Calu3 (cell line): ENCODE measurements around the gene DCTN3. TPM values are rescaled to one million over a fixed set of nuclear protein-coding genes. Genes with fewer than 3 reads are reported as not detected.

Experiments
- BruUV-seq: library from RNA; stranded (reverse); fragments of 400-500 nt; replicated peaks from 2 replicates; lab custom pipeline; 2021; lab: Mats Ljungman, UMichigan
- CTCF ChIA-PET: fragments of 300-600 bp; sonication (Branson Sonifier 250); formaldehyde crosslinking; loops from one replicate; lab custom pipeline; 2022; ENCODE audit warnings: antibody characterized with exemption; lab: Charles Lee
- DNase-seq: peaks from one replicate; pipeline ENCODE4 v3.0.0; 2022
- H3K27ac Mint-ChIP-seq: one replicate; pipeline ENCODE4 v1.8.0; 2022; ENCODE audit warnings: mixed read lengths; ENCODE audit not compliant: unreplicated experiment
- H3K27me3 Mint-ChIP-seq: one replicate; pipeline ENCODE4 v1.8.0; 2022; ENCODE audit warnings: mixed read lengths; ENCODE audit not compliant: unreplicated experiment
- H3K36me3 Mint-ChIP-seq: one replicate; pipeline ENCODE4 v1.8.0; 2022; ENCODE audit warnings: mild to moderate bottlenecking, moderate library complexity, mixed read lengths; ENCODE audit not compliant: insufficient read depth, unreplicated experiment
- H3K4me1 Mint-ChIP-seq: one replicate; pipeline ENCODE4 v1.8.0; 2022; ENCODE audit warnings: mild to moderate bottlenecking, low read depth, mixed read lengths; ENCODE audit not compliant: unreplicated experiment
- H3K4me3 Mint-ChIP-seq: one replicate; pipeline ENCODE4 v1.8.0; 2022; ENCODE audit warnings: mild to moderate bottlenecking, low read depth, moderate library complexity, mixed read lengths; ENCODE audit not compliant: unreplicated experiment
- H3K9me3 Mint-ChIP-seq: one replicate; pipeline ENCODE4 v1.8.0; 2022; ENCODE audit warnings: low read depth, mixed read lengths; ENCODE audit not compliant: unreplicated experiment
- CTCF ChIP-seq: fragments of 200-600 bp; IDR thresholded peaks from one replicate; pipeline ENCODE4 v1.8.0; 2022; ENCODE audit warnings: antibody characterized with exemption; ENCODE audit not compliant: unreplicated experiment
- intact Hi-C: fragments of 100-400 bp; cut with micrococcal nuclease; formaldehyde crosslinking; loops from one replicate; pipeline ENCODE4 v1.10.0; 2022; ENCODE audit not compliant: unreplicated experiment
- total RNA-seq: library from RNA; stranded (reverse); gene quantifications from 2 replicates; pipeline ENCODE4 v1.2.3, GENCODE V29; 2022

The DCTN3 gene
- total RNA-seq, 1 experiment from 2014 or later: 51.8 TPM

- H3K36me3 Mint-ChIP-seq: peaks cover 15% of the 10 kb centered on the region
- peak overlapping the region; percentile 68 for H3K4me3 Mint-ChIP-seq
- CTCF ChIA-PET: interaction anchor here (1.0 kb wide), 2 partner anchors 12 to 18 kb away, joined by 4 to 6 read pairs; partner anchors contain the start of genes GALT and IL11RA
- H3K27ac Mint-ChIP-seq: no peak overlapping the region
- H3K9me3 Mint-ChIP-seq: no peaks in the 10 kb centered on the region
- intact Hi-C loops: no loop called here
- peak; percentile 71 for DNase-seq
- no peaks in the 10 kb centered on the region for H3K4me1 Mint-ChIP-seq
- no TSS peak for BruUV-seq
- TF ChIP-seq CTCF: peak; percentile 66
- peaks cover 8% of the 10 kb centered on the region for H3K27me3 Mint-ChIP-seq
Observed at GRCh38 chr9:34664281-34665066, 44.2 kb upstream of the DCTN3 start.

GRCh38 chr9:34663303-34663605 is 43.0 kb upstream of the DCTN3 start:
- Mint-ChIP-seq H3K4me3 (no peak overlapping the region), H3K27ac (no peak overlapping the region), H3K4me1 (no peaks in the 10 kb centered on the region), H3K27me3 (no peaks in the 10 kb centered on the region), H3K9me3 (no peaks in the 10 kb centered on the region), H3K36me3 (peaks cover 15% of the 10 kb centered on the region)
- intact Hi-C loops: no loop called here
- no TSS peak for BruUV-seq
- no peak for DNase-seq
- CTCF ChIA-PET: no interaction called here
- TF ChIP-seq CTCF: no peak

- H3K4me3 Mint-ChIP-seq: no peak within 1 kb of the TSS
- no peaks in the 10 kb centered on the region for H3K4me1 Mint-ChIP-seq
- no peaks in the 10 kb centered on the region for H3K9me3 Mint-ChIP-seq
- H3K36me3 Mint-ChIP-seq: peaks cover 15% of the 10 kb centered on the region
- intact Hi-C loops: no loop called here
- CTCF ChIA-PET: interaction anchor here (0.6 kb wide), 1 partner anchor 377 kb away, joined by 4 read pairs; no protein-coding TSS in a partner anchor
- no peaks in the 10 kb centered on the region for H3K27me3 Mint-ChIP-seq
- no TSS peak for BruUV-seq
- no peak for TF ChIP-seq CTCF
- H3K27ac Mint-ChIP-seq: no peak within 1 kb of the TSS
- no peak for DNase-seq
Observed at GRCh38 chr9:34662526-34663302, 42.4 kb upstream of the DCTN3 start, which contains the start of gene CCL27. CCL27 (minus strand) TSS chr9:34662657; CDS start chr9:34662633, 24 bp downstream.

GRCh38 chr9:34659592-34660253 is 39.4 kb upstream of the DCTN3 start:
- intact Hi-C loops: no loop called here
- Mint-ChIP-seq H3K4me1 (no peaks in the 10 kb centered on the region), H3K27me3 (peaks cover 6% of the 10 kb centered on the region), H3K9me3 (no peaks in the 10 kb centered on the region), H3K4me3 (no peak overlapping the region), H3K27ac (no peak overlapping the region), H3K36me3 (peaks cover 2% of the 10 kb centered on the region)
- no peak for TF ChIP-seq CTCF
- CTCF ChIA-PET: no interaction called here
- no TSS peak for BruUV-seq
- DNase-seq: no peak
